A549 (cell line): Measurements from ENCODE around the gene CRADD. TPM values are rescaled to one million over a fixed set of nuclear protein-coding genes. Genes with fewer than 3 reads are reported as not detected.

ENCODE experiments used
- ATAC-seq, 2 experiments: fragments of 200-7000 bp in 1 of 2; fragments of >200 bp in 1 of 2; cut with Nextera tagmentation in 1 of 2; cut with Tn5 transposase in 1 of 2; 3 replicates each; pipeline versions ENCODE4 v1.8.0 to v1.9.1; 2018 to 2020; ENCODE audit warnings: mild to moderate bottlenecking in 1 of 2, moderate library complexity in 1 of 2
- CTCF ChIA-PET: fragments of 300-600 bp; sonication (Branson Sonifier 250); formaldehyde crosslinking; extraction: SDS; loops from one replicate; lab custom pipeline; 2021; ENCODE audit warnings: antibody characterized with exemption, inconsistent platforms; lab: Yijun Ruan, JAX
- POLR2A ChIA-PET: fragments of 350-600 bp; formaldehyde crosslinking; extraction: SDS; loops from one replicate; lab custom pipeline; 2021; ENCODE audit warnings: antibody characterized with exemption, inconsistent platforms; lab: Yijun Ruan, JAX
- DNase-seq, 2 experiments: peaks; one replicate each; pipeline versions ENCODE4 v3.0.0 to v3.0.0-alpha.2; 2011 to 2016; ENCODE audit warnings: low read depth in 1 of 2, low spot score in 1 of 2
- FAIRE-seq: peaks from 2 replicates; lab custom pipeline; 2011; peaks lifted over from hg19 to GRCh38; lab: Jason Lieb, UNC
- H3K27ac ChIP-seq, 2 experiments: fragments of >200 bp; sonication (Bioruptor Twin); formaldehyde crosslinking; 3 replicates each; pipeline ENCODE4 v1.5.1; 2016 to 2017
- H3K4me1 ChIP-seq: fragments of >200 bp; sonication (Bioruptor Twin); formaldehyde crosslinking; 3 replicates; pipeline ENCODE4 v1.6.1; 2016
- H3K4me2 ChIP-seq: fragments of >200 bp; sonication (Bioruptor Twin); formaldehyde crosslinking; 3 replicates; pipeline ENCODE4 v1.6.1; 2016
- H3K4me3 ChIP-seq: fragments of >200 bp; sonication (Bioruptor Twin); formaldehyde crosslinking; 3 replicates; pipeline ENCODE4 v1.5.1; 2016
- H3K9me3 ChIP-seq: fragments of >200 bp; sonication (Bioruptor Twin); formaldehyde crosslinking; 3 replicates; pipeline ENCODE4 v1.6.1; 2016
- CBX2 ChIP-seq: fragments of 200-600 bp; sonication (generic); IDR thresholded peaks from 2 replicates; pipeline ENCODE4 v1.6.1; 2016; ENCODE audit warnings: low read depth, mild to moderate bottlenecking, borderline replicate concordance
- EHMT2 ChIP-seq: fragments of 200-600 bp; sonication (generic); IDR thresholded peaks from 2 replicates; pipeline ENCODE4 v1.6.1; 2016; ENCODE audit warnings: antibody characterized with exemption, low read depth, mild to moderate bottlenecking, moderate library complexity
- FOSB ChIP-seq: fragments of 250-450 bp; sonication (Bioruptor Pico); IDR thresholded peaks from 2 replicates; pipeline ENCODE4 v1.5.0; 2020; ENCODE audit warnings: mild to moderate bottlenecking, moderate library complexity
- FOSL2 ChIP-seq, 2 experiments: fragments of 450-650 bp in 1 of 2; fragments of >200 bp in 1 of 2; sonication (Bioruptor Twin) in 1 of 2; formaldehyde crosslinking; IDR thresholded peaks; 2 replicates each; pipeline versions ENCODE4 v1.5.0 to v1.6.1; 2016 to 2020; ENCODE audit warnings: mild to moderate bottlenecking in 1 of 2, moderate library complexity in 1 of 2
- FOXS1 ChIP-seq: fragments of 250-450 bp; sonication (Bioruptor Pico); IDR thresholded peaks from 2 replicates; pipeline ENCODE4 v1.5.0; 2020; ENCODE audit warnings: mild to moderate bottlenecking, moderate library complexity
- GATA3 ChIP-seq: IDR thresholded peaks from 2 replicates; pipeline ENCODE4 v1.6.1; 2012; ENCODE audit warnings: borderline replicate concordance
- HEYL ChIP-seq: fragments of 250-450 bp; sonication (Bioruptor Pico); IDR thresholded peaks from 2 replicates; pipeline ENCODE4 v1.8.0; 2021; ENCODE audit warnings: mild to moderate bottlenecking, moderate library complexity
- HOXB13 ChIP-seq: fragments of 250-450 bp; sonication (Bioruptor Pico); IDR thresholded peaks from 2 replicates; pipeline ENCODE4 v1.5.0; 2020; ENCODE audit warnings: low read depth, mild to moderate bottlenecking, moderate library complexity
- JUN ChIP-seq, 2 experiments: fragments of >200 bp; sonication (Bioruptor Twin); formaldehyde crosslinking; IDR thresholded peaks; 2 replicates in 1 of 2; 3 replicates in 1 of 2; pipeline ENCODE4 v1.6.1; 2016 to 2017
- KDM1A ChIP-seq: fragments of 200-600 bp; sonication (generic); IDR thresholded peaks from 2 replicates; pipeline ENCODE4 v1.6.1; 2016; ENCODE audit warnings: low read depth, mild to moderate bottlenecking
- MYC ChIP-seq: IDR thresholded peaks from 2 replicates; pipeline ENCODE4 v1.6.1; 2012; ENCODE audit warnings: mild to moderate bottlenecking, inconsistent platforms, low read length, improper control_type of control experiment, borderline replicate concordance
- NFE2L2 ChIP-seq: fragments of 150-350 bp; conservative IDR thresholded peaks from 2 replicates; pipeline ENCODE4 v1.6.1; 2014; ENCODE audit warnings: low read length
- NPAS2 ChIP-seq: fragments of 250-450 bp; sonication (Bioruptor Pico); IDR thresholded peaks from 2 replicates; pipeline ENCODE4 v1.8.0; 2022; ENCODE audit warnings: mild to moderate bottlenecking, moderate library complexity, borderline replicate concordance
- NR3C1 ChIP-seq: fragments of >200 bp; sonication (Bioruptor Twin); formaldehyde crosslinking; IDR thresholded peaks from 3 replicates; pipeline ENCODE4 v1.6.1; 2017
- RAD21 ChIP-seq, 2 experiments: fragments of >200 bp in 1 of 2; sonication (Bioruptor Twin) in 1 of 2; formaldehyde crosslinking in 1 of 2; IDR thresholded peaks in 1 of 2; conservative IDR thresholded peaks in 1 of 2; 2 replicates in 1 of 2; 3 replicates in 1 of 2; pipeline ENCODE4 v1.6.1; 2012 to 2018; ENCODE audit warnings: inconsistent platforms in 1 of 2
- RFX5 ChIP-seq: fragments of 450-650 bp; IDR thresholded peaks from 2 replicates; pipeline ENCODE4 v1.7.1; 2014; ENCODE audit warnings: antibody characterized with exemption, mild to moderate bottlenecking, moderate library complexity
- SREBF2 ChIP-seq: fragments of 450-650 bp; IDR thresholded peaks from 2 replicates; pipeline ENCODE4 v1.6.1; 2014; ENCODE audit warnings: mild to moderate bottlenecking, moderate library complexity
- ZSCAN20 ChIP-seq: fragments of 250-450 bp; sonication (Bioruptor Pico); IDR thresholded peaks from 2 replicates; pipeline ENCODE4 v1.8.0; 2022; ENCODE audit warnings: mild to moderate bottlenecking, moderate library complexity
- WGBS: methylation state at CpG from one replicate; pipeline ENCODE4 v1.1.6; 2017; ENCODE audit errors: missing lambda C conversion rate; 5-methylcytosine and 5-hydroxymethylcytosine counted together
- polyA plus RNA-seq, 4 experiments: library from polyadenylated mRNA; depleted of rRNA in 3 of 4; stranded (reverse); fragments of >200 nt; fragmentation: RNase III in 1 of 4; extraction: RNeasy Plus Mini Kit Qiagen cat#74134 plus additional on column Dnase treatment in 1 of 4; gene quantifications; 2 replicates in 3 of 4; 3 replicates in 1 of 4; pipeline ENCODE4 v1.2.3, GENCODE V29; 2011 to 2017
- TF ChIP-seq, protein P1 (sequence below): fragments of >200 bp; sonication (Bioruptor Twin); formaldehyde crosslinking; IDR thresholded peaks from 3 replicates; pipeline ENCODE4 v1.5.1; 2016
- TF ChIP-seq, protein P2 (sequence below): fragments of 200-600 bp; sonication (generic); IDR thresholded peaks from 2 replicates; pipeline ENCODE4 v1.6.1; 2016; ENCODE audit warnings: antibody characterized with exemption, mild to moderate bottlenecking, moderate library complexity
- TF ChIP-seq, protein P3 (sequence below): IDR thresholded peaks from 2 replicates; pipeline ENCODE4 v1.6.1; 2012; ENCODE audit warnings: low read depth, borderline replicate concordance

The CRADD gene
- polyA plus RNA-seq, 2 of the 4 experiments (the other 2 are of a cell fraction) = 13.2 to 23.0 TPM

DNA sequence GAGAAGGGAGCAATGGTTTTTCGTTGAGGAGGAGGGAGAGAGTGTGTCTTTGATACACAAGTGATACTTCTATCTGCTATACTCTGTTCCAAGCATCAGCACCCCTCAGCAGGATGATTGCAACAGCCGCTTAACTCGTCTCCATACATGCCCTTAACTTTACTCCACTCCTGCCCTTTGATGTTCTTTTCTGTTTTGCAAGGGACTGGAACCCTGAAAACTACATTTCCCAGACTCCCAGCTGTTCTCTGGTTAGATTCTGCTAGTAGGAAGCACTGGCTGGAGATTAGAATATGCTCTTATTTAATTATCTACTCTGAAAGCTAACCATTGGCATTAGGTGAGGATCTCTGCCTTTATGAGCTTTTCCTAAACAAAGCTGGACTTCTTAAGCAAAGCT lies 23.5 kb upstream of the CRADD start:
- ChIA-PET POLR2A (interaction anchor here (0.6 kb wide), 1 partner anchor 78 kb away, joined by 4 read pairs; no protein-coding TSS in a partner anchor), CTCF (interaction anchor here (0.8 to 1.3 kb wide), 2 partner anchors 9 to 16 kb away, joined by 3 to 6 read pairs; no protein-coding TSS in a partner anchor)
- Histone ChIP-seq H3K9me3 (no peaks in the 10 kb centered on the region), H3K4me1 (no peaks in the 10 kb centered on the region), H3K4me2 (no peak overlapping the region), H3K27ac (no peak overlapping the region)
- DNase-seq (no peak), ATAC-seq (no peak; a peak in 1 of 6 replicates), FAIRE-seq (no peak)
- 29% methylated on average over 3 of the region's 3 CpGs for WGBS
- TF ChIP-seq NPAS2 (CRISPR knock-in tag) (no peak), RAD21 (conservative IDR thresholded peaks at IDR 0.05 in 1 of 2, IDR thresholded peaks at IDR 0.05 in 1 of 2) (no peak), FOXS1 (CRISPR knock-in tag) (no peak), JUN (IDR thresholded peaks at IDR 0.05) (no peak), EHMT2 (no peak), ZSCAN20 (CRISPR knock-in tag) (no peak), RFX5 (no peak), HEYL (CRISPR knock-in tag) (no peak), SREBF2 (no peak), MYC (no peak)
- TF ChIP-seq, protein P1, sequence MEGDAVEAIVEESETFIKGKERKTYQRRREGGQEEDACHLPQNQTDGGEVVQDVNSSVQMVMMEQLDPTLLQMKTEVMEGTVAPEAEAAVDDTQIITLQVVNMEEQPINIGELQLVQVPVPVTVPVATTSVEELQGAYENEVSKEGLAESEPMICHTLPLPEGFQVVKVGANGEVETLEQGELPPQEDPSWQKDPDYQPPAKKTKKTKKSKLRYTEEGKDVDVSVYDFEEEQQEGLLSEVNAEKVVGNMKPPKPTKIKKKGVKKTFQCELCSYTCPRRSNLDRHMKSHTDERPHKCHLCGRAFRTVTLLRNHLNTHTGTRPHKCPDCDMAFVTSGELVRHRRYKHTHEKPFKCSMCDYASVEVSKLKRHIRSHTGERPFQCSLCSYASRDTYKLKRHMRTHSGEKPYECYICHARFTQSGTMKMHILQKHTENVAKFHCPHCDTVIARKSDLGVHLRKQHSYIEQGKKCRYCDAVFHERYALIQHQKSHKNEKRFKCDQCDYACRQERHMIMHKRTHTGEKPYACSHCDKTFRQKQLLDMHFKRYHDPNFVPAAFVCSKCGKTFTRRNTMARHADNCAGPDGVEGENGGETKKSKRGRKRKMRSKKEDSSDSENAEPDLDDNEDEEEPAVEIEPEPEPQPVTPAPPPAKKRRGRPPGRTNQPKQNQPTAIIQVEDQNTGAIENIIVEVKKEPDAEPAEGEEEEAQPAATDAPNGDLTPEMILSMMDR = no peak
- TF ChIP-seq, all 56 proteins: peak for 0
- no peak overlapping the region for H3K4me3 ChIP-seq

DNA sequence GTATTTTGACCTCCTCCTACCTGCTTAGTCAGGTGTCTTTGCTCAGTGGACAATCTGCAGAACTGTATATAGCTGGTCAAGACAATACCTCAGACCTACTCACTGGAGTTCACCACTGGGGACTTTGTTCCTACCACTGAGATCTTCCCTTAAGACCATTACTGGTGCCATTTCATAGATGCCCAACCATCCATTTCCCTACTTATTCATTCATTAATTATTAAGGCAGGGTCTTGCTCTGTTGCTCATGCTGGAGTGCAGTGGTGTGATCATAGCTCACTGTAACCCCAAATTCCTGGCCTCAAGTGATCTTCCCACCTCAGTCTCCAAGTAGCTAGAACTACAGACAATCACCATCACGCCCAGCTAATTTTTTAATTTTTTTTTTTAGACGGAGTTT lies 22.8 kb upstream of the CRADD start:
- POLR2A ChIA-PET = interaction anchor here (0.6 kb wide), 1 partner anchor 77 kb away, joined by 4 read pairs; no protein-coding TSS in a partner anchor
- H3K4me2 ChIP-seq = no peak overlapping the region
- ATAC-seq (no peak), FAIRE-seq (no peak), DNase-seq (no peak)
- H3K4me3 ChIP-seq = no peak overlapping the region
- TF ChIP-seq SREBF2 = no peak
- TF ChIP-seq KDM1A = no peak
- TF ChIP-seq NR3C1 = no peak
- TF ChIP-seq NFE2L2 = no peak
- TF ChIP-seq FOSB (CRISPR knock-in tag) = no peak
- TF ChIP-seq, protein P2, sequence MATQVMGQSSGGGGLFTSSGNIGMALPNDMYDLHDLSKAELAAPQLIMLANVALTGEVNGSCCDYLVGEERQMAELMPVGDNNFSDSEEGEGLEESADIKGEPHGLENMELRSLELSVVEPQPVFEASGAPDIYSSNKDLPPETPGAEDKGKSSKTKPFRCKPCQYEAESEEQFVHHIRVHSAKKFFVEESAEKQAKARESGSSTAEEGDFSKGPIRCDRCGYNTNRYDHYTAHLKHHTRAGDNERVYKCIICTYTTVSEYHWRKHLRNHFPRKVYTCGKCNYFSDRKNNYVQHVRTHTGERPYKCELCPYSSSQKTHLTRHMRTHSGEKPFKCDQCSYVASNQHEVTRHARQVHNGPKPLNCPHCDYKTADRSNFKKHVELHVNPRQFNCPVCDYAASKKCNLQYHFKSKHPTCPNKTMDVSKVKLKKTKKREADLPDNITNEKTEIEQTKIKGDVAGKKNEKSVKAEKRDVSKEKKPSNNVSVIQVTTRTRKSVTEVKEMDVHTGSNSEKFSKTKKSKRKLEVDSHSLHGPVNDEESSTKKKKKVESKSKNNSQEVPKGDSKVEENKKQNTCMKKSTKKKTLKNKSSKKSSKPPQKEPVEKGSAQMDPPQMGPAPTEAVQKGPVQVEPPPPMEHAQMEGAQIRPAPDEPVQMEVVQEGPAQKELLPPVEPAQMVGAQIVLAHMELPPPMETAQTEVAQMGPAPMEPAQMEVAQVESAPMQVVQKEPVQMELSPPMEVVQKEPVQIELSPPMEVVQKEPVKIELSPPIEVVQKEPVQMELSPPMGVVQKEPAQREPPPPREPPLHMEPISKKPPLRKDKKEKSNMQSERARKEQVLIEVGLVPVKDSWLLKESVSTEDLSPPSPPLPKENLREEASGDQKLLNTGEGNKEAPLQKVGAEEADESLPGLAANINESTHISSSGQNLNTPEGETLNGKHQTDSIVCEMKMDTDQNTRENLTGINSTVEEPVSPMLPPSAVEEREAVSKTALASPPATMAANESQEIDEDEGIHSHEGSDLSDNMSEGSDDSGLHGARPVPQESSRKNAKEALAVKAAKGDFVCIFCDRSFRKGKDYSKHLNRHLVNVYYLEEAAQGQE = no peak
- no peak for TF ChIP-seq MYC
- TF ChIP-seq, protein P3, sequence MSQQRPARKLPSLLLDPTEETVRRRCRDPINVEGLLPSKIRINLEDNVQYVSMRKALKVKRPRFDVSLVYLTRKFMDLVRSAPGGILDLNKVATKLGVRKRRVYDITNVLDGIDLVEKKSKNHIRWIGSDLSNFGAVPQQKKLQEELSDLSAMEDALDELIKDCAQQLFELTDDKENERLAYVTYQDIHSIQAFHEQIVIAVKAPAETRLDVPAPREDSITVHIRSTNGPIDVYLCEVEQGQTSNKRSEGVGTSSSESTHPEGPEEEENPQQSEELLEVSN = no peak
- no peak for TF ChIP-seq CBX2
- no peak for TF ChIP-seq HOXB13 (CRISPR knock-in tag)
- no peak for TF ChIP-seq FOSL2 (IDR thresholded peaks at IDR 0.05)
- no peak for TF ChIP-seq FOSL2 (CRISPR knock-in tag; IDR thresholded peaks at IDR 0.05)
- no peak for TF ChIP-seq GATA3
- no peaks in the 10 kb centered on the region for H3K4me1 ChIP-seq
- H3K27ac ChIP-seq = no peak overlapping the region
- 80% methylated on average over 2 of the region's 2 CpGs for WGBS
- CTCF ChIA-PET = interaction anchor here (0.8 to 1.3 kb wide), 3 partner anchors 9 to 19 kb away, joined by 3 to 6 read pairs (median 3); no protein-coding TSS in a partner anchor
- no peaks in the 10 kb centered on the region for H3K9me3 ChIP-seq
